T-helper 2 cell treated with Interferon-gamma antibody and Interleukin-4, amounts not matched to agents 100 ng/mL and 5 ng/mL, for 36 hours (primary cell): ENCODE data around the gene FAM200A. TPM values are rescaled to one million over a fixed set of nuclear protein-coding genes. Genes with fewer than 3 reads are reported as not detected.
"Not testable (repeated sequence)": the region's sequence is repeated elsewhere in the genome, so short reads cannot be mapped to it uniquely, and the experiment has no call there.

Experiments
- intact Hi-C: fragments of 100-400 bp; cut with micrococcal nuclease; formaldehyde crosslinking; loops from one replicate; pipeline ENCODE4 v1.15.1; 2023
- total RNA-seq: library from RNA; stranded (reverse); gene quantifications from 2 replicates; pipeline ENCODE4 v1.2.3, GENCODE V29; 2022

Gene FAM200A
- total RNA-seq: 5.2 and 5.7 TPM in 2 replicates

- intact Hi-C loops: loop anchor here (1.0 to 10.0 kb wide), 4 partner anchors 53 to 533 kb away; partner anchors contain the start of genes COPS6, ZKSCAN1, ZNF3 and ZNF789
Observed at GRCh38 chr7:99551767-99552463, at the start of gene FAM200A. FAM200A (minus strand) TSS chr7:99552114; CDS start chr7:99548407, 3,707 bp downstream.

GRCh38 chr7:99599836-99600235, 47.9 kb upstream of the FAM200A start:
- intact Hi-C loops: no loop called here

- intact Hi-C loops: no loop called here
Observed at GRCh38 chr7:99597762-99598501, 46.0 kb upstream of the FAM200A start, which contains the start of gene TMEM225B. TMEM225B (plus strand) TSS chr7:99598267; CDS start chr7:99604389, 6,122 bp downstream.

GRCh38 chr7:99596408-99596955, 44.6 kb upstream of the FAM200A start:
- intact Hi-C loops: no loop called here

GRCh38 chr7:99594948-99595745, 43.2 kb upstream of the FAM200A start:
- intact Hi-C loops: no loop called here

GRCh38 chr7:99588868-99589267, 37.0 kb upstream of the FAM200A start:
- intact Hi-C loops: no loop called here

GRCh38 chr7:99580778-99581332, 28.9 kb upstream of the FAM200A start:
- intact Hi-C loops: not testable (repeated sequence)

GRCh38 chr7:99579956-99580777, 28.3 kb upstream of the FAM200A start:
- intact Hi-C loops: no loop called here

GRCh38 chr7:99579281-99579955, 27.5 kb upstream of the FAM200A start:
- intact Hi-C loops: no loop called here

- intact Hi-C loops: no loop called here
Observed at GRCh38 chr7:99576251-99576650, 24.3 kb upstream of the FAM200A start.

- intact Hi-C loops: no loop called here
Observed at GRCh38 chr7:99573257-99573656, 21.3 kb upstream of the FAM200A start.

- intact Hi-C loops: no loop called here
Observed at GRCh38 chr7:99571768-99572167, 19.9 kb upstream of the FAM200A start.

GRCh38 chr7:99568770-99569169, 16.9 kb upstream of the FAM200A start:
- intact Hi-C loops: not testable (repeated sequence)

- intact Hi-C loops: no loop called here
Observed at GRCh38 chr7:99563650-99564049, 11.7 kb upstream of the FAM200A start.

- intact Hi-C loops: no loop called here
Observed at GRCh38 chr7:99562832-99563231, 10.9 kb upstream of the FAM200A start.

GRCh38 chr7:99562114-99562784, 10.3 kb upstream of the FAM200A start:
- intact Hi-C loops: no loop called here

GRCh38 chr7:99561737-99562051, 9.8 kb upstream of the FAM200A start:
- intact Hi-C loops: no loop called here

- intact Hi-C loops: no loop called here
Observed at GRCh38 chr7:99560834-99561736, 9.2 kb upstream of the FAM200A start.
